Neural cell (in vitro differentiated cells): Measurements from ENCODE around the gene SPECC1.

Source experiments
- CTCF ChIP-seq: fragments of 450-650 bp; IDR thresholded peaks from 2 replicates; pipeline ENCODE4 v1.5.1; 2014; ENCODE audit warnings: antibody characterized with exemption, mild to moderate bottlenecking, moderate library complexity; ENCODE audit not compliant: poor library complexity, severe bottlenecking
- MXI1 ChIP-seq: fragments of 450-650 bp; conservative IDR thresholded peaks from 2 replicates; pipeline ENCODE4 v1.6.1; 2014; ENCODE audit warnings: antibody characterized with exemption, mild to moderate bottlenecking; ENCODE audit not compliant: poor library complexity, severe bottlenecking

GRCh38 chr17:20207262-20207985 lies 198.3 kb downstream of the SPECC1 start:
- TF ChIP-seq MXI1 (no peak), CTCF (no peak)
